Activated CD8-positive, alpha-beta memory T cell treated with anti-CD3 and anti-CD28 coated beads, Interleukin-2, amount 10 ng/mL, durations not matched to agents 7 days and 5 days (primary cell): ENCODE data around the gene EEA1. TPM values are rescaled to one million over a fixed set of nuclear protein-coding genes. Genes with fewer than 3 reads are reported as not detected.

Experiments used
- ATAC-seq: fragments of 150-1000 bp; cut with Tn5 transposase; one replicate; pipeline ENCODE4 v1.10.0; 2021; ENCODE audit warnings: moderate library complexity
- CTCF ChIA-PET: fragments of 350-600 bp; sonication (Branson Sonifier 250); formaldehyde crosslinking; loops from one replicate; lab custom pipeline; 2021; ENCODE audit warnings: antibody characterized with exemption; lab: Charles Lee
- DNase-seq: peaks from one replicate; pipeline ENCODE4 v3.0.0-alpha.2; 2020
- H3K27ac Mint-ChIP-seq: one replicate; pipeline ENCODE4 v1.8.0; 2021; ENCODE audit warnings: mild to moderate bottlenecking, mixed read lengths
- H3K27me3 Mint-ChIP-seq: one replicate; pipeline ENCODE4 v1.8.0; 2021; ENCODE audit warnings: mixed read lengths
- H3K36me3 Mint-ChIP-seq: one replicate; pipeline ENCODE4 v1.8.0; 2021; ENCODE audit warnings: mild to moderate bottlenecking, mixed read lengths
- H3K4me1 Mint-ChIP-seq: one replicate; pipeline ENCODE4 v1.8.0; 2021; ENCODE audit warnings: mixed read lengths
- H3K4me3 Mint-ChIP-seq: one replicate; pipeline ENCODE4 v1.8.0; 2021; ENCODE audit warnings: mild to moderate bottlenecking, moderate library complexity, mixed read lengths
- H3K9me3 Mint-ChIP-seq: one replicate; pipeline ENCODE4 v1.8.0; 2022; ENCODE audit warnings: low read depth, mixed read lengths
- total RNA-seq, 2 experiments: library from RNA; stranded (reverse); gene quantifications; one replicate each; pipeline ENCODE4 v1.2.3, GENCODE V29; 2021

EEA1 gene
- total RNA-seq, 2 experiments from 2014 or later: 14.5 to 14.7 TPM

GRCh38 chr12:92721130-92721529 lies 208.0 kb downstream of the EEA1 start:
- CTCF ChIA-PET: no interaction called here
- no peak overlapping the region for H3K4me3 Mint-ChIP-seq
- no peaks in the 10 kb centered on the region for H3K4me1 Mint-ChIP-seq
- H3K27me3 Mint-ChIP-seq: peaks cover 9% of the 10 kb centered on the region
- H3K36me3 Mint-ChIP-seq: peaks cover 1% of the 10 kb centered on the region
- DNase-seq: no peak
- no peak overlapping the region for H3K27ac Mint-ChIP-seq
- H3K9me3 Mint-ChIP-seq: no peaks in the 10 kb centered on the region
- ATAC-seq: no peak

Other genes starting within 250 kb of the EEA1 start
- not detected for gene PLEKHG7, start 226.3 kb downstream of the EEA1 start, total RNA-seq